Measurements from ENCODE around the gene CLTCL1. TPM values are rescaled to one million over a fixed set of nuclear protein-coding genes. Genes with fewer than 3 reads are reported as not detected.

CLTCL1 gene
- total RNA-seq, 1 experiment from 2014 or later, result 21.7 TPM

DNA sequence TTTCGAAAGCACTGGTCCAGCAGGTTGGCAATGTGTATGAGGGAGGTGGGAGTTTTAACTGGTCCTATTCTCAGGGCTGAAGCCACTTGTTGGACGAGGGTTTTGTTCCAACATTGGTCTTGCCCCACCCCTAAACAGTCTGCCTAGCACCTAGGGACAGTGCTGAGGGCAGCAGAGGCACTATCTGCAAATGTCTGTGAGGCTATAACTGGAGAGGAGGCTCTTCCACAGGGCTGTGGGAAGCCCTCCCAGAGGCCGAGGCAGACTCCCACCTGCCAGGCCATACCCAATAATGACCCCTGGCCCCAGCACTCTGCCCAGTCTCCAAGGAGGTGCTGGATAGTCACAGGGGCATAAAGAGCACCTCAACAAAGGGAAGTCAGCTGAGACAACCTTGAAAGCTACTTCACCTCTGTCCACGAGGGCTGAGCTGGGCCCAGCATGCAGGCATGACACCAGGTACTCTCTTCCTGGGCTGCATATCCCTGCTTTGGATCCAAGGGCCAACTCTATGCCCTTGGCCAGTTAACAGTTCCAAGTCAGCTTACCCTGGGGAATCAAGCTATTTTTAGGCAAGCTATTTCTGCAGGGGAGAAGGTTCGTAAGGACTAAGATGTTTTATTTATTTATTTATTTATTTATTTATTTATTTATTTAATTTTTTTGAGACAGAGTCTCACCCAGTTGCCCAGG is 72.8 kb downstream of the CLTCL1 start:
- no TSS peak for BruUV-seq (replicated peaks)
- Mint-ChIP-seq H3K36me3 (ENCODE audit: insufficient read depth, unreplicated experiment) (peaks cover 6% of the 10 kb centered on the region), H3K9me3 (ENCODE audit: unreplicated experiment) (no peaks in the 10 kb centered on the region), H3K27me3 (ENCODE audit: insufficient read depth, unreplicated experiment) (no peaks in the 10 kb centered on the region), H3K27ac (ENCODE audit: low read depth, unreplicated experiment) (no peak overlapping the region), H3K4me3 (ENCODE audit: unreplicated experiment) (no peak overlapping the region), H3K4me1 (ENCODE audit: insufficient read depth, unreplicated experiment) (no peaks in the 10 kb centered on the region)
- POLR2A ChIA-PET, result no interaction called here
- CTCF ChIA-PET, result interaction anchor here (1.1 kb wide), 1 partner anchor 34 kb away, joined by 3 read pairs; no protein-coding TSS in a partner anchor
- no peak for DNase-seq (ENCODE audit: unreplicated experiment)
- TF ChIP-seq, protein P1, sequence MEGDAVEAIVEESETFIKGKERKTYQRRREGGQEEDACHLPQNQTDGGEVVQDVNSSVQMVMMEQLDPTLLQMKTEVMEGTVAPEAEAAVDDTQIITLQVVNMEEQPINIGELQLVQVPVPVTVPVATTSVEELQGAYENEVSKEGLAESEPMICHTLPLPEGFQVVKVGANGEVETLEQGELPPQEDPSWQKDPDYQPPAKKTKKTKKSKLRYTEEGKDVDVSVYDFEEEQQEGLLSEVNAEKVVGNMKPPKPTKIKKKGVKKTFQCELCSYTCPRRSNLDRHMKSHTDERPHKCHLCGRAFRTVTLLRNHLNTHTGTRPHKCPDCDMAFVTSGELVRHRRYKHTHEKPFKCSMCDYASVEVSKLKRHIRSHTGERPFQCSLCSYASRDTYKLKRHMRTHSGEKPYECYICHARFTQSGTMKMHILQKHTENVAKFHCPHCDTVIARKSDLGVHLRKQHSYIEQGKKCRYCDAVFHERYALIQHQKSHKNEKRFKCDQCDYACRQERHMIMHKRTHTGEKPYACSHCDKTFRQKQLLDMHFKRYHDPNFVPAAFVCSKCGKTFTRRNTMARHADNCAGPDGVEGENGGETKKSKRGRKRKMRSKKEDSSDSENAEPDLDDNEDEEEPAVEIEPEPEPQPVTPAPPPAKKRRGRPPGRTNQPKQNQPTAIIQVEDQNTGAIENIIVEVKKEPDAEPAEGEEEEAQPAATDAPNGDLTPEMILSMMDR (IDR thresholded peaks at IDR 0.05; ENCODE audit: unreplicated experiment), result no peak
- intact Hi-C loops (cut with micrococcal nuclease), result no loop called here

DNA sequence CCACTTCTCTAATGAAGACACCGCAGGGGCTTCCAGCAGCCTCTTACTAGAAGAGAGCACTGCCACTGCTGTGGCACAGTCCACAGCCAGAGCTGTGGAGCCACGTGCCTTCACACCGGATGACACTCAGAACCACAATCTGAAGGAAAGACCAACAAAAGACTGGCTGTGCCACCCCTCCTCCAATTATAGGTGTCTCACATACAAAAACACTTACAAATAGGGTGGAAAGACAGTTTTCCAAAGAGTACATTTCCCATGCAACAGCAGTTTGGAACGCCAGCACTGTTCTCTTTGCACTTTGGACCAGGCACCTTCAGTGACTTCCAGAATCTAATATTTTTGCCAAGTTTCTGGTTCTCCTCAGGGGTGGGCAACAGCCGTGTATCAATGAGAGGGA is 74.9 kb downstream of the CLTCL1 start:
- no peaks in the 10 kb centered on the region for H3K4me1 Mint-ChIP-seq (ENCODE audit: insufficient read depth, unreplicated experiment)
- H3K27ac Mint-ChIP-seq (ENCODE audit: low read depth, unreplicated experiment), result no peak overlapping the region
- CTCF ChIA-PET, result no interaction called here
- no peaks in the 10 kb centered on the region for H3K9me3 Mint-ChIP-seq (ENCODE audit: unreplicated experiment)
- H3K4me3 Mint-ChIP-seq (ENCODE audit: unreplicated experiment), result no peak overlapping the region
- no peak for DNase-seq (ENCODE audit: unreplicated experiment)
- intact Hi-C loops (cut with micrococcal nuclease), result no loop called here
- H3K36me3 Mint-ChIP-seq (ENCODE audit: insufficient read depth, unreplicated experiment), result peaks cover 5% of the 10 kb centered on the region
- POLR2A ChIA-PET, result interaction anchor here (0.7 kb wide), 1 partner anchor 13 kb away, joined by 3 read pairs; no protein-coding TSS in a partner anchor
- BruUV-seq (replicated peaks), result no TSS peak
- no peaks in the 10 kb centered on the region for H3K27me3 Mint-ChIP-seq (ENCODE audit: insufficient read depth, unreplicated experiment)
- TF ChIP-seq, protein P1 (IDR thresholded peaks at IDR 0.05; ENCODE audit: unreplicated experiment), result no peak

DNA sequence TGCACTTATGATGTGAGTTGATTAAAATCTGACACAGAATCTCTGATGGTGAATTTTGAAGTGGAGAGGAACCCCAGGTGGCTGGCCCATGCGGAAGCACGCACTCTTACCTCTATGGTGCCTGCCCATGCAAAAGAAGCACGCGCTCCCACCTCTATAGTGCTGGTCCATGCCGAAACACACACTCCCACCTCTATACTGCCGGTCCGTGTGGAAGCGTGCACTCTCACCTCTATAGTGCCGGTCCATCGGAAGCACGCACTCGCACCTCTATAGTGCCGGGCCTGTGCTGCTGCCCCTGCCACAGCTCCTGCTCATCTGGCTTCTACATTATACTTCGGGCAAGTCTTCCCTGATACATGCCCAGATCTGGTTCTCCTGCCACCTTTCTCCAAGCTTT is 76.2 kb downstream of the CLTCL1 start:
- TF ChIP-seq, protein P1 (IDR thresholded peaks at IDR 0.05; ENCODE audit: unreplicated experiment), result no peak
- no peak overlapping the region for H3K4me3 Mint-ChIP-seq (ENCODE audit: unreplicated experiment)
- H3K4me1 Mint-ChIP-seq (ENCODE audit: insufficient read depth, unreplicated experiment), result no peaks in the 10 kb centered on the region
- ChIA-PET POLR2A (interaction anchor here (0.9 kb wide), 1 partner anchor 10 kb away, joined by 3 read pairs; no protein-coding TSS in a partner anchor), CTCF (interaction anchor here (0.5 to 1.6 kb wide), 2 partner anchors 36 to 497 kb away, joined by 3 to 5 read pairs; no protein-coding TSS in a partner anchor)
- peaks cover 12% of the 10 kb centered on the region for H3K36me3 Mint-ChIP-seq (ENCODE audit: insufficient read depth, unreplicated experiment)
- BruUV-seq (replicated peaks), result no TSS peak
- no peak overlapping the region for H3K27ac Mint-ChIP-seq (ENCODE audit: low read depth, unreplicated experiment)
- H3K27me3 Mint-ChIP-seq (ENCODE audit: insufficient read depth, unreplicated experiment), result no peaks in the 10 kb centered on the region
- DNase-seq (ENCODE audit: unreplicated experiment), result no peak
- intact Hi-C loops (cut with micrococcal nuclease), result no loop called here
- H3K9me3 Mint-ChIP-seq (ENCODE audit: unreplicated experiment), result no peaks in the 10 kb centered on the region

DNA sequence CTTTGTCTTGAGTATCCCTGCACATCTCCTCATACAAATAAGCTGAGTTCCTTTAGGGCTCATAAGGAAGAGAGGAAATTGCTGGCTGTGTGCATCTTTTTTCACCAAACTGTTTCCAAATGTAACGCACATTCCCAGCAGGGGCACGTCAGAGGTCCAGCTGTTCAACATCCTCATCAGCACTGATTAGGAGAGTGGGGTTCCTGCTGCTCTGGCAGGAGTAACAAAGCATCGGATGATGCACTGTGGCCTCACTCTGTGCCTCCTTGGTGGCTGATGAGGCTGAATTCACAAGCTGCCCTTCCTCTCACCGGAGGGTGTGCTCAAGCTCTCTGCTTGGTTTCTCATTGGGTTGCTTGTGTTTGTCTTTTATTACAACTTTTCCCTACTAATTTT is 77.4 kb downstream of the CLTCL1 start:
- Mint-ChIP-seq H3K27me3 (ENCODE audit: insufficient read depth, unreplicated experiment) (no peaks in the 10 kb centered on the region), H3K9me3 (ENCODE audit: unreplicated experiment) (no peaks in the 10 kb centered on the region), H3K36me3 (ENCODE audit: insufficient read depth, unreplicated experiment) (peaks cover 21% of the 10 kb centered on the region), H3K27ac (ENCODE audit: low read depth, unreplicated experiment) (no peak overlapping the region), H3K4me1 (ENCODE audit: insufficient read depth, unreplicated experiment) (no peaks in the 10 kb centered on the region), H3K4me3 (ENCODE audit: unreplicated experiment) (no peak overlapping the region)
- no peak for DNase-seq (ENCODE audit: unreplicated experiment)
- no TSS peak for BruUV-seq (replicated peaks)
- ChIA-PET POLR2A (interaction anchor here (0.6 kb wide), 2 partner anchors 80 to 1823 kb away, joined by 3 read pairs; no protein-coding TSS in a partner anchor), CTCF (interaction anchor here (0.6 kb wide), 2 partner anchors 17 to 95 kb away, joined by 3 to 4 read pairs; no protein-coding TSS in a partner anchor)
- intact Hi-C loops (cut with micrococcal nuclease), result no loop called here
- TF ChIP-seq, protein P1 (IDR thresholded peaks at IDR 0.05; ENCODE audit: unreplicated experiment), result no peak

Data from MCF 10A (cell line).